ENCODE data around the gene TBP.
"Not testable (repeated sequence)": the region's sequence is repeated elsewhere in the genome, so short reads cannot be mapped to it uniquely, and the experiment has no call there.

Gene TBP

GRCh38 chr6:170597278-170597677 is 43.1 kb downstream of the TBP start:
- no peak overlapping the region for H3K4me3 ChIP-seq (ENCODE audit: low read depth, low read length)
- DNase-seq (ENCODE audit: low read depth): no peak
- no peak for TF ChIP-seq CTCF (IDR thresholded peaks at IDR 0.05; ENCODE audit: control insufficient read depth, extremely low read depth, insufficient read depth)

GRCh38 chr6:170605574-170606259 is 51.5 kb downstream of the TBP start:
- no peak for DNase-seq (ENCODE audit: low read depth)
- no peak for TF ChIP-seq CTCF (IDR thresholded peaks at IDR 0.05; ENCODE audit: control insufficient read depth, extremely low read depth, insufficient read depth)
- H3K4me3 ChIP-seq (ENCODE audit: low read depth, low read length): no peak overlapping the region

- not testable (repeated sequence) for H3K4me3 ChIP-seq (ENCODE audit: low read depth, low read length); DNase-seq (ENCODE audit: low read depth)
These were observed 55.1 kb downstream of the TBP start for GRCh38 chr6:170609225-170609624.

GRCh38 chr6:170612256-170612804 is 58.2 kb downstream of the TBP start:
- not testable (repeated sequence) for DNase-seq (ENCODE audit: low read depth); H3K4me3 ChIP-seq (ENCODE audit: low read depth, low read length)

GRCh38 chr6:170616020-170616554 is 61.9 kb downstream of the TBP start:
- not testable (repeated sequence) for H3K4me3 ChIP-seq (ENCODE audit: low read depth, low read length); DNase-seq (ENCODE audit: low read depth)
